Spleen (tissue), 7 donors: ENCODE data around the gene IL12RB2.

Experiments used
- POLR2A ChIP-seq, 3 donors: fragments of 450-650 bp; IDR thresholded peaks; one replicate each; pipeline ENCODE4 v1.5.1; 2017; ENCODE audit warnings: antibody characterized with exemption in 3 of 3, mild to moderate bottlenecking in 1 of 3
- POLR2AphosphoS5 ChIP-seq, 3 donors: sonication (generic); formaldehyde crosslinking; IDR thresholded peaks; one replicate each; pipeline ENCODE4 v1.5.1; 2017; ENCODE audit warnings: antibody characterized with exemption in 3 of 3
- TF ChIP-seq, protein P1 (sequence below), 11 experiments: fragments of 200-600 bp in 7 of 11; fragments of 450-650 bp in 4 of 11; sonication (generic) in 4 of 11; IDR thresholded peaks in 8 of 11; conservative IDR thresholded peaks in 3 of 11; 1 replicate in 7 of 11; 2 replicates in 4 of 11; pipeline versions ENCODE4 v1.4.0 to v1.8.0; 2016 to 2021; ENCODE audit warnings: antibody characterized with exemption in 11 of 11, inconsistent platforms in 4 of 11, mild to moderate bottlenecking in 1 of 11
- donor health status: DM: no; HTN: no; CAD: no; lungs with moderate emphysema.
- donor health status: DM: no; HTN: no; CAD: no.
- donor health status: DM: no; HTN: no; CAD: no.

DNA sequence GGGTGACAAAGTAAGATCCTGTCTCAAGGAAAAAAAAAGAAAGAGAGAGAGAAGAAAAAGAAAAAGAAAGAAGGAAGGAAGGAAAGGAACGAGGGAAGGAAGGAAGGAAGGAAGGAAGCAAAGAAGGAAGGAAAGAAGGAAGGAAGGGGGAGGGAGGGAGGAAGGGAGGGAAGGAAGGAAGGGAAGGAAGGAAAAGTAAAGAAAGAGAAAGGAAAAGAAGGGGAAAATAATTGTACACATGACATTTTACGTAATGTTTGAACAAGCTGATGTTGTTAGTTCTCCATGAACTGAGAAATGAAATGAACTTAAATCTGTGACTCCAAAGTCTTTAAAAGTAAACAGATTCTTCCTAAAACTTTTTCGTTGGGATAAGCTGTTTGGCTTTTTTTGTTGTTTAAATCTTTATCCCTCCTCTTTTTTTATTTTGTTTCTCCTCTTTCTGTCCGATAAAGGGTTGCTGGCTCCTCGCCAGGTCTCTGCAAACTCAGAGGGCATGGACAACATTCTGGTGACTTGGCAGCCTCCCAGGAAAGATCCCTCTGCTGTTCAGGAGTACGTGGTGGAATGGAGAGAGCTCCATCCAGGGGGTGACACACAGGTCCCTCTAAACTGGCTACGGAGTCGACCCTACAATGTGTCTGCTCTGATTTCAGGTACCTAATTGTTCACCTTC lies 59.8 kb downstream of the IL12RB2 start:
- TF ChIP-seq, protein P1, sequence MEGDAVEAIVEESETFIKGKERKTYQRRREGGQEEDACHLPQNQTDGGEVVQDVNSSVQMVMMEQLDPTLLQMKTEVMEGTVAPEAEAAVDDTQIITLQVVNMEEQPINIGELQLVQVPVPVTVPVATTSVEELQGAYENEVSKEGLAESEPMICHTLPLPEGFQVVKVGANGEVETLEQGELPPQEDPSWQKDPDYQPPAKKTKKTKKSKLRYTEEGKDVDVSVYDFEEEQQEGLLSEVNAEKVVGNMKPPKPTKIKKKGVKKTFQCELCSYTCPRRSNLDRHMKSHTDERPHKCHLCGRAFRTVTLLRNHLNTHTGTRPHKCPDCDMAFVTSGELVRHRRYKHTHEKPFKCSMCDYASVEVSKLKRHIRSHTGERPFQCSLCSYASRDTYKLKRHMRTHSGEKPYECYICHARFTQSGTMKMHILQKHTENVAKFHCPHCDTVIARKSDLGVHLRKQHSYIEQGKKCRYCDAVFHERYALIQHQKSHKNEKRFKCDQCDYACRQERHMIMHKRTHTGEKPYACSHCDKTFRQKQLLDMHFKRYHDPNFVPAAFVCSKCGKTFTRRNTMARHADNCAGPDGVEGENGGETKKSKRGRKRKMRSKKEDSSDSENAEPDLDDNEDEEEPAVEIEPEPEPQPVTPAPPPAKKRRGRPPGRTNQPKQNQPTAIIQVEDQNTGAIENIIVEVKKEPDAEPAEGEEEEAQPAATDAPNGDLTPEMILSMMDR (IDR thresholded peaks at IDR 0.05 in 8 of 11, conservative IDR thresholded peaks at IDR 0.05 in 3 of 11) = no peak
- TF ChIP-seq POLR2AphosphoS5 (IDR thresholded peaks at IDR 0.05) = no peak
- no peak for TF ChIP-seq POLR2A (IDR thresholded peaks at IDR 0.05)
